ENCODE measurements around the gene PPP1R13B. TPM values are rescaled to one million over a fixed set of nuclear protein-coding genes. Genes with fewer than 3 reads are reported as not detected.

Gene PPP1R13B
- total RNA-seq, 1 donor: 7.3 TPM

DNA sequence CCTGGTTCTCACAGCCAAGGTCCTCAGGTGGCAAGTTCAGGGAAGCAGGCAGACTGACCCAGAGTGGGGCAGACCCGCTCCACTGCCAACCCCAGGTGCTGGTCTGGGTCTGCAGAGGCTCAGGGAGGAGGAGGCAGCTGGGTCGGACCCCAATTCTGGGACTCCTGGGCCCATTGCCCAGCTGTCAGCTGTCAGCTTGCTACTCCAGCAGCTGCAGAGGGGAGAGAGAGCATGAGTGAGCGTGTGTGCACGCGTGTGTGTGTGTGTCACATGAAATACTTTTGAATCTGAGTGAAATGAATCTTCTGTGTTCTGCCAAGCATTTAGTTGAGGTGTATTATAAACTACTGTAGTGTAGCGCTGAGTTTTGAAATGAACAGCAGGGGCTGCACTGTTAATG lies 162.9 kb downstream of the PPP1R13B start:
- no peak for DNase-seq (ENCODE audit: low read depth)
- no peak overlapping the region for H3K4me3 ChIP-seq (ENCODE audit: low read depth, low read length)
- TF ChIP-seq, protein P1, sequence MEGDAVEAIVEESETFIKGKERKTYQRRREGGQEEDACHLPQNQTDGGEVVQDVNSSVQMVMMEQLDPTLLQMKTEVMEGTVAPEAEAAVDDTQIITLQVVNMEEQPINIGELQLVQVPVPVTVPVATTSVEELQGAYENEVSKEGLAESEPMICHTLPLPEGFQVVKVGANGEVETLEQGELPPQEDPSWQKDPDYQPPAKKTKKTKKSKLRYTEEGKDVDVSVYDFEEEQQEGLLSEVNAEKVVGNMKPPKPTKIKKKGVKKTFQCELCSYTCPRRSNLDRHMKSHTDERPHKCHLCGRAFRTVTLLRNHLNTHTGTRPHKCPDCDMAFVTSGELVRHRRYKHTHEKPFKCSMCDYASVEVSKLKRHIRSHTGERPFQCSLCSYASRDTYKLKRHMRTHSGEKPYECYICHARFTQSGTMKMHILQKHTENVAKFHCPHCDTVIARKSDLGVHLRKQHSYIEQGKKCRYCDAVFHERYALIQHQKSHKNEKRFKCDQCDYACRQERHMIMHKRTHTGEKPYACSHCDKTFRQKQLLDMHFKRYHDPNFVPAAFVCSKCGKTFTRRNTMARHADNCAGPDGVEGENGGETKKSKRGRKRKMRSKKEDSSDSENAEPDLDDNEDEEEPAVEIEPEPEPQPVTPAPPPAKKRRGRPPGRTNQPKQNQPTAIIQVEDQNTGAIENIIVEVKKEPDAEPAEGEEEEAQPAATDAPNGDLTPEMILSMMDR (IDR thresholded peaks at IDR 0.05; ENCODE audit: insufficient read depth, low read depth, low read length): no peak

Small RNA genes lying within 50 kb of the gene (small RNA-seq; reads per million reads assigned to genes)
- gene RF00019: not detected
- gene RF00280: not detected

Other genes with a start within 250 kb of the PPP1R13B start
- gene KLC1, start 218.4 kb downstream of the PPP1R13B start, total RNA-seq: 217 and 237 TPM in 2 replicates
- 10.0 and 11.7 TPM in 2 replicates for gene XRCC3, start 132.1 kb downstream of the PPP1R13B start, total RNA-seq
- 35.1 and 53.5 TPM in 2 replicates for gene ZFYVE21, start 131.8 kb downstream of the PPP1R13B start, total RNA-seq
- 0.32 and 0.86 TPM in 2 replicates for gene TDRD9, start 80.9 kb upstream of the PPP1R13B start, total RNA-seq
- not detected in 2 replicates for gene RD3L, start 95.0 kb upstream of the PPP1R13B start, total RNA-seq
- gene ASPG, start 238.1 kb upstream of the PPP1R13B start, total RNA-seq: not detected in 2 replicates